Liver (tissue), 9 donors: ENCODE measurements around the gene RNF151. TPM values are rescaled to one million over a fixed set of nuclear protein-coding genes. Genes with fewer than 3 reads are reported as not detected.
A peak's percentile ranks its signal among the peaks of the same experiment; 100 is the strongest.

ENCODE experiments used
- DNase-seq: peaks from one replicate; pipeline ENCODE4 v3.0.0-alpha.2; 2017; ENCODE audit warnings: low spot score
- H3K27ac ChIP-seq, 2 donors: one replicate each; pipeline ENCODE4 v1.7.0; 2013; ENCODE audit warnings: inconsistent platforms in 2 of 2, low read length in 2 of 2, control low read depth in 1 of 2, low read depth in 1 of 2, mild to moderate bottlenecking in 1 of 2
- H3K27me3 ChIP-seq, 4 donors: one replicate each; pipeline versions ENCODE4 v1.6.1 to v1.7.0; 2013; ENCODE audit warnings: low read length in 3 of 4, inconsistent platforms in 1 of 4, mild to moderate bottlenecking in 1 of 4, moderate library complexity in 1 of 4; ENCODE audit not compliant: control insufficient read depth in 4 of 4, insufficient read depth in 4 of 4
- H3K36me3 ChIP-seq, 4 donors: one replicate each; pipeline versions ENCODE4 v1.6.1 to v1.7.0; 2013; ENCODE audit warnings: low read length in 3 of 4, mild to moderate bottlenecking in 3 of 4, low read depth in 1 of 4, moderate library complexity in 1 of 4; ENCODE audit not compliant: control insufficient read depth in 4 of 4, insufficient read depth in 3 of 4
- H3K4me1 ChIP-seq, 4 donors: one replicate each; pipeline versions ENCODE4 v1.6.1 to v1.7.0; 2013; ENCODE audit warnings: low read length in 3 of 4, mild to moderate bottlenecking in 3 of 4, moderate library complexity in 1 of 4; ENCODE audit not compliant: control insufficient read depth in 4 of 4, insufficient read depth in 4 of 4
- H3K4me3 ChIP-seq, 3 donors: one replicate each; pipeline versions ENCODE4 v1.6.1 to v1.7.0; 2013; ENCODE audit warnings: low read length in 3 of 3, control low read depth in 1 of 3, low read depth in 1 of 3, mild to moderate bottlenecking in 1 of 3
- H3K9ac ChIP-seq, 2 donors: one replicate each; pipeline ENCODE4 v1.7.0; 2013; ENCODE audit warnings: low read length in 2 of 2, mild to moderate bottlenecking in 2 of 2, moderate library complexity in 2 of 2, control low read depth in 1 of 2, low read depth in 1 of 2
- H3K9me3 ChIP-seq, 4 donors: one replicate each; pipeline versions ENCODE4 v1.6.1 to v1.7.0; 2013; ENCODE audit warnings: low read length in 3 of 4; ENCODE audit not compliant: control insufficient read depth in 4 of 4
- ATF3 ChIP-seq: IDR thresholded peaks from 2 replicates; pipeline ENCODE4 v1.6.1; 2016; ENCODE audit warnings: antibody characterized with exemption
- EGR1 ChIP-seq, 2 donors: IDR thresholded peaks; 2 replicates each; pipeline ENCODE4 v1.6.1; 2016 to 2018; ENCODE audit warnings: antibody characterized with exemption in 2 of 2, low read depth in 2 of 2
- FOXA1 ChIP-seq: IDR thresholded peaks from 2 replicates; pipeline ENCODE4 v1.6.1; 2016; ENCODE audit warnings: antibody characterized with exemption
- FOXA2 ChIP-seq: IDR thresholded peaks from 2 replicates; pipeline ENCODE4 v1.6.1; 2016; ENCODE audit warnings: antibody characterized with exemption
- GABPA ChIP-seq, 2 donors: IDR thresholded peaks in 1 of 2; conservative IDR thresholded peaks in 1 of 2; 2 replicates each; pipeline ENCODE4 v1.6.1; 2016; ENCODE audit warnings: antibody characterized with exemption in 2 of 2, mild to moderate bottlenecking in 1 of 2, moderate library complexity in 1 of 2
- HNF4A ChIP-seq, 2 donors: conservative IDR thresholded peaks; 2 replicates each; pipeline ENCODE4 v1.6.1; 2016; ENCODE audit warnings: antibody characterized with exemption in 2 of 2, mild to moderate bottlenecking in 2 of 2
- HNF4G ChIP-seq: IDR thresholded peaks from 2 replicates; pipeline ENCODE4 v1.6.1; 2016; ENCODE audit warnings: antibody characterized with exemption
- JUND ChIP-seq, 2 donors: IDR thresholded peaks; 2 replicates each; pipeline ENCODE4 v1.6.1; 2016; ENCODE audit warnings: antibody characterized with exemption in 2 of 2
- MAX ChIP-seq: IDR thresholded peaks from 2 replicates; pipeline ENCODE4 v1.6.1; 2016; ENCODE audit warnings: antibody characterized with exemption
- NR2F2 ChIP-seq: IDR thresholded peaks from 2 replicates; pipeline ENCODE4 v1.6.1; 2016; ENCODE audit warnings: antibody characterized with exemption
- RAD21 ChIP-seq, 2 donors: IDR thresholded peaks; 2 replicates each; pipeline ENCODE4 v1.6.1; 2016; ENCODE audit warnings: antibody characterized with exemption in 2 of 2, mild to moderate bottlenecking in 2 of 2
- REST ChIP-seq: IDR thresholded peaks from 2 replicates; pipeline ENCODE4 v1.6.1; 2016; ENCODE audit warnings: antibody characterized with exemption, mild to moderate bottlenecking
- RXRA ChIP-seq, 2 donors: IDR thresholded peaks; 2 replicates each; pipeline ENCODE4 v1.6.1; 2017 to 2018; ENCODE audit warnings: antibody characterized with exemption in 2 of 2, mild to moderate bottlenecking in 1 of 2
- SP1 ChIP-seq: IDR thresholded peaks from 2 replicates; pipeline ENCODE4 v1.6.1; 2018; ENCODE audit warnings: antibody characterized with exemption, mild to moderate bottlenecking
- TAF1 ChIP-seq: conservative IDR thresholded peaks from 2 replicates; pipeline ENCODE4 v1.6.1; 2016; ENCODE audit warnings: antibody characterized with exemption, mild to moderate bottlenecking
- YY1 ChIP-seq: IDR thresholded peaks from 2 replicates; pipeline ENCODE4 v1.6.1; 2016; ENCODE audit warnings: antibody characterized with exemption, mild to moderate bottlenecking
- ZBTB33 ChIP-seq: IDR thresholded peaks from 2 replicates; pipeline ENCODE4 v1.6.1; 2016; ENCODE audit warnings: antibody characterized with exemption
- WGBS: extraction: QIAGEN DNeasy Blood & Tissue Kit; methylation state at CpG from one replicate; pipeline ENCODE4 v1.1.7; 2013; 5-methylcytosine and 5-hydroxymethylcytosine counted together
- polyA plus RNA-seq, 2 donors: library from polyadenylated mRNA; stranded (reverse) in 1 of 2; unstranded in 1 of 2; fragments of 200-250 nt in 1 of 2; fragments of >200 nt in 1 of 2; fragmentation: Nextera tagmentation in 1 of 2; extraction: Ambion mirVana in 1 of 2; gene quantifications; one replicate each; pipeline versions ENCODE4 v1.2.1 to v1.2.3, GENCODE V29; 2013 to 2015
- total RNA-seq, 2 donors: library from RNA; depleted of rRNA; stranded (reverse); fragments of >200 nt; gene quantifications; one replicate each; pipeline ENCODE4 v1.2.3, GENCODE V29; 2014
- TF ChIP-seq, protein P1 (sequence below): fragments of 150-350 bp; IDR thresholded peaks from 2 replicates; pipeline ENCODE4 v1.5.1; 2017; ENCODE audit warnings: improper control_type of control experiment, low read depth, low read length; ENCODE audit not compliant: missing input control
- donor health status: healthy.
- donor health status: healthy.
- donor health status: healthy.
- donor health status: healthy.
- donor health status: healthy.

RNF151 gene
- total and polyA plus RNA-seq, 4 donors, result not detected

DNA sequence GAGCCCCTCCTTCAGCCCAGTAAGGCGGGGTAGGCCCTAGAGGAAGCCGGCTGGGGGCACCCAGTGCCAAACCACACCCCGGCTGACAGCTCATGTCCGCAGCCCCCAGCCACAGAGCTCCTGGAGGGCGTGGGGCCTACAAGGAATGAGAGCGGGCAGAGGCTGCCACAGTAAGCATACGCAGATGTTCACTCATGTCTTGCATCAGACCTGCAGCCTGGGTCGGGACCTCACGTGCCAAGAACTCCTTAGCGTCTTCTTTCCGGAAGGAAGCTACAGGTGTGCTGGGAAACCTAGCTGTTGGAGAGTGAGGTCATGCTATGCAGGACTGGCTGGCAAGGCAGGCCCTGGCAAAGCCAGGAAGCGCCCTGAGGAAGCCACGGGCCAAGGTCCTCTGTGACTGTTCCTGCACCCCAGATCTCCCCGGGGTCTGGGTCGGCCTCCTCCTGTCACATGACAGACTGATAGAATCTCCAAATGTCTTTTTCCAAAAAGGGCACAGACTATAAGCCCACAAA is 41.4 kb downstream of the RNF151 start:
- peak overlapping the region; percentile 23 to 60 for H3K27ac ChIP-seq
- no peaks in the 10 kb centered on the region for H3K27me3 ChIP-seq
- DNase-seq, result no peak
- 34% methylated on average over 15 of the region's 15 CpGs for WGBS
- TF ChIP-seq ZBTB33 (no peak), JUND (IDR thresholded peaks at IDR 0.05) (no peak), GABPA (IDR thresholded peaks at IDR 0.05 in 1 of 2, conservative IDR thresholded peaks at IDR 0.05 in 1 of 2) (no peak), TAF1 (no peak), RXRA (IDR thresholded peaks at IDR 0.05) (no peak)
- TF ChIP-seq, protein P1, sequence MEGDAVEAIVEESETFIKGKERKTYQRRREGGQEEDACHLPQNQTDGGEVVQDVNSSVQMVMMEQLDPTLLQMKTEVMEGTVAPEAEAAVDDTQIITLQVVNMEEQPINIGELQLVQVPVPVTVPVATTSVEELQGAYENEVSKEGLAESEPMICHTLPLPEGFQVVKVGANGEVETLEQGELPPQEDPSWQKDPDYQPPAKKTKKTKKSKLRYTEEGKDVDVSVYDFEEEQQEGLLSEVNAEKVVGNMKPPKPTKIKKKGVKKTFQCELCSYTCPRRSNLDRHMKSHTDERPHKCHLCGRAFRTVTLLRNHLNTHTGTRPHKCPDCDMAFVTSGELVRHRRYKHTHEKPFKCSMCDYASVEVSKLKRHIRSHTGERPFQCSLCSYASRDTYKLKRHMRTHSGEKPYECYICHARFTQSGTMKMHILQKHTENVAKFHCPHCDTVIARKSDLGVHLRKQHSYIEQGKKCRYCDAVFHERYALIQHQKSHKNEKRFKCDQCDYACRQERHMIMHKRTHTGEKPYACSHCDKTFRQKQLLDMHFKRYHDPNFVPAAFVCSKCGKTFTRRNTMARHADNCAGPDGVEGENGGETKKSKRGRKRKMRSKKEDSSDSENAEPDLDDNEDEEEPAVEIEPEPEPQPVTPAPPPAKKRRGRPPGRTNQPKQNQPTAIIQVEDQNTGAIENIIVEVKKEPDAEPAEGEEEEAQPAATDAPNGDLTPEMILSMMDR, result no peak
- H3K9ac ChIP-seq, result peak overlapping the region in 1 of 2 donors; percentile 5
- H3K9me3 ChIP-seq, result no peaks in the 10 kb centered on the region
- H3K4me3 ChIP-seq, result peak overlapping the region; percentile 8 to 47 (median 41)
- H3K36me3 ChIP-seq, result peaks cover 0 to 4% (median under 1%) of the 10 kb centered on the region in 4 donors
- H3K4me1 ChIP-seq, result peaks cover 36 to 59% (median 53%) of the 10 kb centered on the region in 4 donors

DNA sequence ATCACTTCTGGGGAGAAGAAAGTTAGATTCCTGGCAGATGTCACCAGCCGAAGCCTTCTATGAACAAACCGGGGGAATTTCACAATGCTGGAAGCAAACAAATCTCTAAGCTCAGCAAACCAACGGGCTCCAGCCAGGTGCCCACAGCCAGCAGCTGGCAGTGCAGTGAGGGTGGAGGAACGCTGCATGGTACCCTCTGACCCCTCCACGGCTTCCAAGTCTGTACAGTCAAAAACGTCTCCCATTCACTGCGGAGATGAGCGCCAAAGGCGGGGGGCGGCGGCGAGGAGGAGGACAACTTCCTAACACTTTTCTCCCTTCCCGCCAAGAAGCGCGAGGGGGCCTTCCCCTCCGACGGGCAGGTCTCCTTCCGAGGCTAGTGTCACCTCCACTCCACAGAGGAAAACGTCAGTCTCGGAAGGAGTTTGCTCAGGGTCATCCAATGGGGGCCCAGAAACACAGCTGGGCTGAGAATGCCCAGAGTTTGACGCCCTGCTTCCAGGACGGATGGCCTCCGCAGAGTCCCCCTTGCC is 42.0 kb downstream of the RNF151 start:
- Histone ChIP-seq H3K4me3 (peak overlapping the region; percentile 75 to 93 (median 80)), H3K27me3 (no peaks in the 10 kb centered on the region), H3K4me1 (peaks cover 36 to 57% (median 51%) of the 10 kb centered on the region in 4 donors), H3K27ac (peak overlapping the region; percentile 60 to 78), H3K9me3 (no peaks in the 10 kb centered on the region), H3K9ac (peak overlapping the region; percentile 41 to 79), H3K36me3 (peaks cover 0 to 2% (median 0%) of the 10 kb centered on the region in 4 donors)
- DNase-seq, result no peak
- 1% methylated on average over 23 of the region's 23 CpGs for WGBS
- TF ChIP-seq YY1 (peak; percentile 36), RXRA (IDR thresholded peaks at IDR 0.05) (peak in 1 of 2 donors; percentile 74), REST (peak; percentile 47), SP1 (peak; percentile 48), EGR1 (IDR thresholded peaks at IDR 0.05; ENCODE audit: low read depth in 2 of 2) (no peak), HNF4G (no peak), JUND (IDR thresholded peaks at IDR 0.05) (peak in 1 of 2 donors; percentile 56), ZBTB33 (no peak), TAF1 (no peak), HNF4A (conservative IDR thresholded peaks at IDR 0.05) (peak; percentile 48 to 66), MAX (no peak), ATF3 (no peak), FOXA2 (no peak), GABPA (IDR thresholded peaks at IDR 0.05 in 1 of 2, conservative IDR thresholded peaks at IDR 0.05 in 1 of 2) (peak in 1 of 2 donors; percentile 75), RAD21 (IDR thresholded peaks at IDR 0.05) (peak; percentile 24 to 38), FOXA1 (no peak), NR2F2 (peak; percentile 53)
- TF ChIP-seq, protein P1, result no peak
